Lower lobe of right lung (tissue), 2 donors: ENCODE results near the gene FXYD2. TPM values are rescaled to one million over a fixed set of nuclear protein-coding genes. Genes with fewer than 3 reads are reported as not detected.
A peak's percentile ranks its signal among the peaks of the same experiment; 100 is the strongest.

Experiments used
- ATAC-seq, 2 donors: fragments of 200-7000 bp; cut with Tn5 transposase; one replicate each; pipeline ENCODE4 v1.9.1; 2020 to 2022; ENCODE audit warnings: mild to moderate bottlenecking in 2 of 2, moderate library complexity in 2 of 2
- DNase-seq: peaks from one replicate; pipeline ENCODE4 v3.0.0-alpha.2; 2020
- H3K27ac ChIP-seq: fragments of 200-600 bp; one replicate; pipeline ENCODE4 v1.8.0; 2022
- H3K27me3 ChIP-seq: fragments of 200-600 bp; one replicate; pipeline ENCODE4 v1.8.0; 2022; ENCODE audit warnings: low read depth
- H3K36me3 ChIP-seq: fragments of 200-600 bp; one replicate; pipeline ENCODE4 v1.8.0; 2022; ENCODE audit warnings: mild to moderate bottlenecking
- H3K4me1 ChIP-seq: fragments of 200-600 bp; one replicate; pipeline ENCODE4 v1.8.0; 2022
- H3K4me3 ChIP-seq: fragments of 200-600 bp; one replicate; pipeline ENCODE4 v1.8.0; 2022; ENCODE audit warnings: mild to moderate bottlenecking
- H3K9me3 ChIP-seq: fragments of 200-600 bp; one replicate; pipeline ENCODE4 v1.8.0; 2022
- CTCF ChIP-seq: fragments of 200-600 bp; IDR thresholded peaks from one replicate; pipeline ENCODE4 v1.8.0; 2022; ENCODE audit warnings: antibody characterized with exemption, mild to moderate bottlenecking
- intact Hi-C: fragments of 100-400 bp; cut with DNase I; formaldehyde crosslinking; loops from one replicate; pipeline ENCODE4 v1.11.0; 2022
- total RNA-seq: library from RNA; stranded (reverse); fragmentation: NEBNext Ultra II Directional; extraction: Animal tissue kit (Norgen Biotek cat#: 25700); gene quantifications from one replicate; pipeline ENCODE4 v1.2.1, GENCODE V29; 2021
- donor health status: DM: no; HTN: yes; CAD: no; lungs with severe emphysema.

Gene FXYD2
- total RNA-seq, 1 donor from 2014 or later, result 2.8 TPM

- DNase-seq (peak; percentile 81), ATAC-seq (peak; percentile 84 to 88)
- TF ChIP-seq CTCF, result peak; percentile 52
- H3K27me3 ChIP-seq, result peaks cover 3% of the 10 kb centered on the region
- no peak overlapping the region for H3K4me3 ChIP-seq
- intact Hi-C loops, result no loop called here
- H3K9me3 ChIP-seq, result no peaks in the 10 kb centered on the region
- H3K4me1 ChIP-seq, result peaks cover 21% of the 10 kb centered on the region
- H3K36me3 ChIP-seq, result no peaks in the 10 kb centered on the region
- no peak overlapping the region for H3K27ac ChIP-seq
Observed at GRCh38 chr11:117809236-117810055, 15.1 kb downstream of the FXYD2 start.

GRCh38 chr11:117808784-117809183 is 15.8 kb downstream of the FXYD2 start:
- Histone ChIP-seq H3K36me3 (no peaks in the 10 kb centered on the region), H3K27ac (no peak overlapping the region), H3K4me1 (peaks cover 18% of the 10 kb centered on the region), H3K27me3 (peaks cover 3% of the 10 kb centered on the region), H3K9me3 (no peaks in the 10 kb centered on the region), H3K4me3 (no peak overlapping the region)
- ATAC-seq (peak in 1 of 2 donors; percentile 7), DNase-seq (no peak)
- intact Hi-C loops, result no loop called here
- TF ChIP-seq CTCF, result no peak

GRCh38 chr11:117807482-117808327 is 16.8 kb downstream of the FXYD2 start:
- peaks cover 3% of the 10 kb centered on the region for H3K27me3 ChIP-seq
- H3K36me3 ChIP-seq, result no peaks in the 10 kb centered on the region
- peak; percentile 92 for TF ChIP-seq CTCF
- no peak overlapping the region for H3K4me3 ChIP-seq
- ATAC-seq (peak; percentile 77 to 80), DNase-seq (peak; percentile 85)
- no peak overlapping the region for H3K27ac ChIP-seq
- intact Hi-C loops, result no loop called here
- no peaks in the 10 kb centered on the region for H3K9me3 ChIP-seq
- H3K4me1 ChIP-seq, result peaks cover 18% of the 10 kb centered on the region

- intact Hi-C loops, result no loop called here
- peaks cover 3% of the 10 kb centered on the region for H3K27me3 ChIP-seq
- H3K36me3 ChIP-seq, result no peaks in the 10 kb centered on the region
- no peak for TF ChIP-seq CTCF
- DNase-seq (no peak), ATAC-seq (peak; percentile 40 to 53)
- no peaks in the 10 kb centered on the region for H3K9me3 ChIP-seq
- H3K4me3 ChIP-seq, result no peak overlapping the region
- H3K27ac ChIP-seq, result no peak overlapping the region
- H3K4me1 ChIP-seq, result peaks cover 18% of the 10 kb centered on the region
Observed at GRCh38 chr11:117806846-117807245, 17.7 kb downstream of the FXYD2 start.

GRCh38 chr11:117805045-117805444 is 19.5 kb downstream of the FXYD2 start:
- Histone ChIP-seq H3K27ac (no peak overlapping the region), H3K4me1 (peaks cover 18% of the 10 kb centered on the region), H3K4me3 (no peak overlapping the region), H3K36me3 (no peaks in the 10 kb centered on the region), H3K27me3 (peaks cover 3% of the 10 kb centered on the region), H3K9me3 (no peaks in the 10 kb centered on the region)
- TF ChIP-seq CTCF, result no peak
- DNase-seq (no peak), ATAC-seq (no peak)
- intact Hi-C loops, result no loop called here
